ENCODE results near the gene RGS12. TPM values are rescaled to one million over a fixed set of nuclear protein-coding genes. Genes with fewer than 3 reads are reported as not detected.

RGS12 gene
- total and polyA plus RNA-seq, 2 experiments from 2014 or later, result 40.1 to 45.0 TPM

DNA sequence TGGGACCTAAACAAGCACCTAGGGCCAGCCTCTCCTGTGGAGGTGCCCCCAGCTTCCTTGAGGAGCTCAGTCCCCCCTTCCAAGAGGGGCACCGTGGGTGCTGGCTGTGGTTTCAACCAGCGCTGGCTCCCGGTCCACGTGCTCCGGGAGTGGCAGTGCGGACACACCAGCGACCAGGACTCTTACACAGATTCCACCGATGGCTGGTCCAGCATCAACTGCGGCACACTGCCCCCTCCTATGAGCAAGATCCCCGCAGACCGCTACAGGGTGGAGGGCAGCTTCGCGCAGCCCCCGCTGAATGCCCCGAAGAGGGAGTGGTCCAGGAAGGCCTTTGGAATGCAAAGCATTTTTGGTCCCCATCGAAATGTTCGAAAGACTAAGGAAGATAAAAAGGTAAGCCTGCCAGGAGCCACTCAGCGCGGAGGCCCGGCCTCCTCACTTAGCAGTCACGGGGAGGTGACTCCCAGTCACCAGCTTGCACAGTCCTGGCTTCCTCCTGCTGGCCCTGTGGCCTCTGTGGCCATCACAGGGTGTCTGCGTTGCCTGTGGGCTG is 24.9 kb downstream of the RGS12 start:
- peaks cover 3% of the 10 kb centered on the region for H3K36me3 ChIP-seq
- no peaks in the 10 kb centered on the region for H3K27me3 ChIP-seq
- H3K4me1 ChIP-seq (ENCODE audit: low read depth), result peaks cover 27% of the 10 kb centered on the region
- H3K27ac ChIP-seq, result no peak overlapping the region
- TF ChIP-seq, protein P1, sequence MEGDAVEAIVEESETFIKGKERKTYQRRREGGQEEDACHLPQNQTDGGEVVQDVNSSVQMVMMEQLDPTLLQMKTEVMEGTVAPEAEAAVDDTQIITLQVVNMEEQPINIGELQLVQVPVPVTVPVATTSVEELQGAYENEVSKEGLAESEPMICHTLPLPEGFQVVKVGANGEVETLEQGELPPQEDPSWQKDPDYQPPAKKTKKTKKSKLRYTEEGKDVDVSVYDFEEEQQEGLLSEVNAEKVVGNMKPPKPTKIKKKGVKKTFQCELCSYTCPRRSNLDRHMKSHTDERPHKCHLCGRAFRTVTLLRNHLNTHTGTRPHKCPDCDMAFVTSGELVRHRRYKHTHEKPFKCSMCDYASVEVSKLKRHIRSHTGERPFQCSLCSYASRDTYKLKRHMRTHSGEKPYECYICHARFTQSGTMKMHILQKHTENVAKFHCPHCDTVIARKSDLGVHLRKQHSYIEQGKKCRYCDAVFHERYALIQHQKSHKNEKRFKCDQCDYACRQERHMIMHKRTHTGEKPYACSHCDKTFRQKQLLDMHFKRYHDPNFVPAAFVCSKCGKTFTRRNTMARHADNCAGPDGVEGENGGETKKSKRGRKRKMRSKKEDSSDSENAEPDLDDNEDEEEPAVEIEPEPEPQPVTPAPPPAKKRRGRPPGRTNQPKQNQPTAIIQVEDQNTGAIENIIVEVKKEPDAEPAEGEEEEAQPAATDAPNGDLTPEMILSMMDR (IDR thresholded peaks at IDR 0.05; ENCODE audit: low read depth, low read length), result no peak
- H3K4me3 ChIP-seq, result no peak overlapping the region
- DNase-seq (ENCODE audit: low read depth in 1 of 2, low spot score in 1 of 2), result no peak
- no peaks in the 10 kb centered on the region for H3K9me3 ChIP-seq (ENCODE audit: low read depth)

DNA sequence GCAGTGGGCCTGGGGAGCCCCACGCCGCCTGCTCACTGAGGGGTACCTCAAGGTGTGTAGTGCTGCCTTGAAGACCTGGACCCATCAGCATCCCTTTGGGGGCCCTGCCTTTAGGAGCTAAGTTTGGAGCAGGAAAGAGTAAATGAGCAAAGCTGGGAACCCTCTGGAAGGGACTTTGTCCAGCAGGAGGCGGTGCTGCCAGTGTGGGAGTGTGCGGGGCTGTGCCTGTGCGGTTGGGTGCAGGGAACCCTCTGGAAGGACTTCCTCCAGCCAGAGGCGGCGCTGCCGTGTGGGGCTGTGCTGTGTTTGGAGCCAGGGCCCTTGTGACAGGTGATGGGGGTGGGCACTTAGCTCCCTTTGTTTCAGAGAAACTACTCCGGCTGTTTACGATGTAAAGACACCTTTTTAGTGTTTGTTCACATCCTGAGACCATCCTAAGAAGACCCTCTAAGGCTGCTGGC is 25.8 kb downstream of the RGS12 start:
- Histone ChIP-seq H3K4me1 (ENCODE audit: low read depth) (peaks cover 32% of the 10 kb centered on the region), H3K9me3 (ENCODE audit: low read depth) (no peaks in the 10 kb centered on the region), H3K27me3 (no peaks in the 10 kb centered on the region), H3K27ac (no peak overlapping the region), H3K4me3 (no peak overlapping the region), H3K36me3 (peaks cover 3% of the 10 kb centered on the region)
- TF ChIP-seq, protein P1 (IDR thresholded peaks at IDR 0.05; ENCODE audit: low read depth, low read length), result no peak
- DNase-seq (ENCODE audit: low read depth in 1 of 2, low spot score in 1 of 2), result peak in 1 of 2 donors; percentile 30

DNA sequence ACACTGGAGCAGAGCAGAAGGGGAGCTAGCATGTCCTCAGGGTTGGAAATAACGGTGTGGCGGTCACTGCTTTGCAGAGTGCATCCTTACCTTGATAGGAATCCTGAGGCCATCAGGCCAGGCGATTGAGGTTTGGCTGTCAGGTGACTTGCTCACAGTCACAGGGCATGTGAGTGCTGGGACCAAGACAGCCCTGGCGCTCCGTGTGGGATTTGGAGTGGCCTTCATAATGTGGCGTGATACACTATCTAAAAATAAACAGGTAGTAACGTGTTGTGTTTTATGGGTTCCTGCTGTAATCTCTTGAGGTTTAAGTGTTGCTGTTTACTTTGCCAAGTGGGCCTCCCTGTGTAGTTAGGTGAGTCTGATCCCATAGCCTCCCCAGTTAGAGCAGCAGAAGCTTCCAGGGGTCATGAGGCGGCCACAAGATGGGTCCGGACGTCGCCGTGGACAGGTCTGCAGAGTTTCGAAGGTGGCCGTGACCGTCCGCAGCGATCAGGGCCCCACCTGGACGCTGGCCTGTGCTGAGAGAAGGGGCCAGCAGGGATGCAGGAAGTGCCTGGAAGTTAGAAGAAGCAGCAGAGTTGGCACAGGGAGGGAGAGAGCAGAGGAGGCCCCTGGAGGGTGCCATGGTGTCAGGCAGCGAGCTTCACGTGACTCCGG is 27.7 kb downstream of the RGS12 start:
- TF ChIP-seq, protein P1 (IDR thresholded peaks at IDR 0.05; ENCODE audit: low read depth, low read length), result no peak
- DNase-seq (ENCODE audit: low read depth in 1 of 2, low spot score in 1 of 2), result no peak
- Histone ChIP-seq H3K36me3 (peaks cover 3% of the 10 kb centered on the region), H3K4me1 (ENCODE audit: low read depth) (peaks cover 32% of the 10 kb centered on the region), H3K4me3 (no peak overlapping the region), H3K9me3 (ENCODE audit: low read depth) (no peaks in the 10 kb centered on the region), H3K27ac (peak overlapping the region; percentile 84), H3K27me3 (no peaks in the 10 kb centered on the region)

DNA sequence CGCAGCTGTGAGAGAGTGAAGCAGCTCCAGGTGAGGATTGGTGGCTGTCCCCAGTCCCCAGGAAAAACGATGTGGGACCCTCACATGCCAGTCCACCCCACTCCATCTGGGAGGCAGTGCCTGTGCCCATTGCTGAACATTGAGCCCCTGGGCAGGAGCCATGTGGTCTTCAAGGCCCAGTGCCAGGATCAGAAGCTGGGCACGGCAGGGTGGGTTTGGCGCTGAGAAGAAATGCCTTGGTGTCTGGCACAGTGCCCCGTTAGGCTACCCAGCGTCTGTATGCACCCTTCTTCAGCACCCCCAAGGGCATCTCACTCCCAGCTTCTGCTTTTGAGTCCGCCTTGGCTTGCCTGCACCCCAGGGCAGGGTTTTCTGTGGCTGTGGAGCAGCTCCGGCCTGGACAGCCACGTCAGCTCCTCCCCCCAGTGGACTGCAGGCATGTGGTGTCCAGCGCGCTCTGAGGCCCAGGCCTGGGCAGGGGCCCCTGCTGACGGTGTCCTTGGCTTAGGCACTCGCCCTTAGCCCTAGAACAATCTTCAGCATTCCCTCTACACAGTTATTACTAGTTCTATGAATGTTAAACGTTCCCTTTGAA is 28.6 kb downstream of the RGS12 start:
- Histone ChIP-seq H3K9me3 (ENCODE audit: low read depth) (no peaks in the 10 kb centered on the region), H3K4me1 (ENCODE audit: low read depth) (peaks cover 32% of the 10 kb centered on the region), H3K27ac (peak overlapping the region; percentile 84), H3K4me3 (no peak overlapping the region), H3K27me3 (no peaks in the 10 kb centered on the region), H3K36me3 (peaks cover 1% of the 10 kb centered on the region)
- peak in 1 of 2 donors; percentile 40 for DNase-seq (ENCODE audit: low read depth in 1 of 2, low spot score in 1 of 2)
- TF ChIP-seq, protein P1 (IDR thresholded peaks at IDR 0.05; ENCODE audit: low read depth, low read length), result no peak

DNA sequence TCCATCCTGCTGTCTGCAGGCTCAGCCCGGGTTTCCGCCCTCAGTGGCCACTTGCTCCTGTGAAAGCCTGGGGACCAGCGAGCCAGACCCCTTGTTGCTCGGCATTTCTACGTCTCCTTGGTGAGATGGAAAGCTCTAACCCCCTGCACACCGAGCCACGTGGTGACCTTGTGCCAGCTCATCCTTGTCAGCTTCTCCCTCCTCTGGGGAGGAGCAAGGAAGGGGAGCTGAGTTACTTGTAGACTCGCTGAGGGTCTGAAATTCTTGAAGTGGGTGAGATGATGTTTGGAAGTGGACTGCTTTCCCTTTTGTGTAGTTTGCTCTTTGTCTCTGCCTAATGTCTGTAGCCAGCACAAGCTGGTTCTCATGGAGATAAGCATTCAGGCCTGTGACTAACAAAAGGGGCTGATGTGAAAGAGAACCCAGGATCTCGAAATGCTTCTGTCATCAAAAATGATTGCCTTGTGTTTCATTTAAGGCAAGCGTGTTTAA is 29.3 kb downstream of the RGS12 start:
- peak; percentile 57 to 72 for DNase-seq (ENCODE audit: low read depth in 1 of 2, low spot score in 1 of 2)
- Histone ChIP-seq H3K27me3 (no peaks in the 10 kb centered on the region), H3K36me3 (no peaks in the 10 kb centered on the region), H3K4me3 (no peak overlapping the region), H3K9me3 (ENCODE audit: low read depth) (no peaks in the 10 kb centered on the region), H3K27ac (peak overlapping the region; percentile 84), H3K4me1 (ENCODE audit: low read depth) (peaks cover 32% of the 10 kb centered on the region)
- TF ChIP-seq, protein P1 (IDR thresholded peaks at IDR 0.05; ENCODE audit: low read depth, low read length), result no peak

Data from cardiac muscle cell (in vitro differentiated cells and primary cell).